Keratinocyte (primary cell): ENCODE data around the gene ROR2. TPM values are rescaled to one million over a fixed set of nuclear protein-coding genes. Genes with fewer than 3 reads are reported as not detected.

Source experiments
- DNase-seq: peaks from one replicate; pipeline ENCODE4 v3.0.0-alpha.2; 2011; ENCODE audit warnings: low read depth, missing footprints, low spot score
- FAIRE-seq: peaks from 2 replicates; lab custom pipeline; 2011; peaks lifted over from hg19 to GRCh38; lab: Jason Lieb, UNC
- H2AFZ ChIP-seq: 2 replicates; pipeline ENCODE4 v1.6.0; 2012; ENCODE audit warnings: low read length, control low read depth, inconsistent platforms; ENCODE audit not compliant: control insufficient read depth
- H3K27ac ChIP-seq: 2 replicates; pipeline ENCODE4 v1.5.1; 2011; ENCODE audit warnings: low read length; ENCODE audit not compliant: control insufficient read depth, insufficient read depth
- H3K27me3 ChIP-seq: 3 replicates; pipeline ENCODE4 v1.6.0; 2011; ENCODE audit warnings: low read length; ENCODE audit not compliant: control insufficient read depth, insufficient read depth; ENCODE audit errors: extremely low read depth
- H3K36me3 ChIP-seq, 2 experiments: 2 replicates in 1 of 2; 3 replicates in 1 of 2; pipeline ENCODE4 v1.5.1; 2011; ENCODE audit warnings: low read length in 2 of 2, mild to moderate bottlenecking in 1 of 2; ENCODE audit not compliant: control insufficient read depth in 2 of 2, insufficient read depth in 2 of 2; ENCODE audit errors: extremely low read depth in 1 of 2
- H3K4me1 ChIP-seq: 3 replicates; pipeline ENCODE4 v1.5.1; 2011; ENCODE audit warnings: low read length; ENCODE audit not compliant: control insufficient read depth, insufficient read depth; ENCODE audit errors: extremely low read depth
- H3K4me2 ChIP-seq: 3 replicates; pipeline ENCODE4 v1.6.0; 2011; ENCODE audit warnings: low read depth, low read length; ENCODE audit not compliant: control insufficient read depth, insufficient read depth; ENCODE audit errors: extremely low read depth
- H3K4me3 ChIP-seq, 3 experiments: fragments of 200-600 bp in 1 of 3; sonication (generic) in 1 of 3; 2 replicates in 2 of 3; 3 replicates in 1 of 3; pipeline ENCODE4 v1.5.1; 2011 to 2016; ENCODE audit warnings: low read length in 3 of 3, mild to moderate bottlenecking in 3 of 3, control low read depth in 2 of 3, inconsistent platforms in 1 of 3, low read depth in 1 of 3, mixed read lengths in 1 of 3, mixed run types in 1 of 3, moderate library complexity in 1 of 3; ENCODE audit not compliant: control insufficient read depth in 2 of 3, insufficient read depth in 2 of 3; ENCODE audit errors: extremely low read depth in 1 of 3
- H3K79me2 ChIP-seq: 2 replicates; pipeline ENCODE4 v1.6.0; 2012; ENCODE audit warnings: low read length; ENCODE audit not compliant: control insufficient read depth, insufficient read depth
- H3K9ac ChIP-seq: 3 replicates; pipeline ENCODE4 v1.6.0; 2011; ENCODE audit warnings: low read length; ENCODE audit not compliant: control insufficient read depth, insufficient read depth; ENCODE audit errors: extremely low read depth
- H3K9me1 ChIP-seq: 3 replicates; pipeline ENCODE4 v1.6.0; 2011; ENCODE audit warnings: low read length; ENCODE audit not compliant: control insufficient read depth, insufficient read depth; ENCODE audit errors: extremely low read depth
- H3K9me3 ChIP-seq: 2 replicates; pipeline ENCODE4 v1.5.1; 2012; ENCODE audit warnings: low read depth, low read length; ENCODE audit not compliant: control insufficient read depth
- H4K20me1 ChIP-seq: 3 replicates; pipeline ENCODE4 v1.6.0; 2011; ENCODE audit warnings: low read length; ENCODE audit not compliant: control insufficient read depth, insufficient read depth; ENCODE audit errors: extremely low read depth
- CTCF ChIP-seq, 3 experiments: IDR thresholded peaks in 1 of 3; conservative IDR thresholded peaks in 1 of 3; optimal IDR thresholded peaks in 1 of 3; 2 replicates in 2 of 3; 3 replicates in 1 of 3; pipeline versions ENCODE3 to v1.5.1; 2011; ENCODE audit warnings: low read length in 3 of 3, mild to moderate bottlenecking in 3 of 3, moderate library complexity in 2 of 3, control low read depth in 1 of 3, inconsistent platforms in 1 of 3; ENCODE audit not compliant: insufficient read depth in 2 of 3; ENCODE audit errors: extremely low read depth in 1 of 3
- EZH2 ChIP-seq: IDR thresholded peaks from one replicate; pipeline ENCODE4 v1.6.1; 2012; ENCODE audit warnings: inconsistent platforms, mild to moderate bottlenecking, low read length, moderate library complexity
- dilution Hi-C: fragments of 300-500 bp; cut with MboI; formaldehyde crosslinking; loops from one replicate; pipeline ENCODE4 v1.7.0; 2020; ENCODE audit warnings: low sequenced_read_pairs; ENCODE audit not compliant: extremely low pct_ligation_motif_present
- polyA plus RNA-seq, 5 experiments: library from polyadenylated mRNA; depleted of rRNA in 3 of 5; stranded (reverse) in 3 of 5; stranded (forward) in 1 of 5; unstranded in 1 of 5; fragments of >200 nt; gene quantifications; 1 replicate in 1 of 5; 2 replicates in 3 of 5; 3 replicates in 1 of 5; pipeline versions ENCODE4 v1.2.1 to v1.2.3, GENCODE V29; 2011 to 2012; ENCODE audit warnings: missing spikeins in 2 of 5, low read depth in 1 of 5, low replicate concordance in 1 of 5

The ROR2 gene
- polyA plus RNA-seq, 1 donor (not counting 4 experiments of a cell fraction or from before 2014, with no cell fraction given), result 0.22 TPM

DNA sequence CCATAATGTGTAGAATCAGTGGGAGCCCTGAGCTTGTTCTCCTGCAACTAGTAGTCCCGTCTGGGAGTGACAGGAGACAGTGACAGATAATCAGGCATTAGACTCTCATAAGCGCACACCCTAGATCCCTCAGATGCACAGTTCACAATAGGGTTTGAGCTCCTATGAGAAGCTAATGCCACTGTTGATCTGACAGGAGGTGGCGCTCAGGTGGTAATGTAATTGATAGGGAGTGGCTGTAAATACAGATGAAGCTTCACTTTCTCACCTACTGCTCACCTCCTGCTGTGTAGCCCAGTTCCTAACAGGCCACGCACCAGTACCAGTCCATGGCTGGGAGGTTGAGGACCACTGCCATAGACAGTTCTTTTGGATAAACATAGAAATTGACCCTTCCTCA lies 188.7 kb downstream of the ROR2 start:
- Histone ChIP-seq H3K4me3 (no peak overlapping the region), H2AFZ (no peak overlapping the region), H3K9me3 (no peaks in the 10 kb centered on the region), H3K27me3 (no peaks in the 10 kb centered on the region), H3K4me2 (no peak overlapping the region), H3K9ac (no peak overlapping the region), H3K4me1 (no peaks in the 10 kb centered on the region), H3K36me3 (no peaks in the 10 kb centered on the region), H4K20me1 (no peaks in the 10 kb centered on the region), H3K9me1 (no peaks in the 10 kb centered on the region), H3K27ac (no peak overlapping the region), H3K79me2 (no peaks in the 10 kb centered on the region)
- DNase-seq (no peak), FAIRE-seq (peak; percentile 68)
- dilution Hi-C loops, result no loop called here
- TF ChIP-seq CTCF (optimal IDR thresholded peaks at IDR 0.05 in 1 of 3, IDR thresholded peaks at IDR 0.05 in 1 of 3, conservative IDR thresholded peaks at IDR 0.05 in 1 of 3; ENCODE audit: extremely low read depth in 1 of 3, insufficient read depth in 2 of 3, low read length in 3 of 3), result peak; percentile 9 to 36 (median 32)
- TF ChIP-seq EZH2, result no peak

GRCh38 chr9:91760906-91761305 lies 189.1 kb downstream of the ROR2 start:
- Histone ChIP-seq H3K9me1 (no peaks in the 10 kb centered on the region), H3K79me2 (no peaks in the 10 kb centered on the region), H3K4me2 (no peak overlapping the region), H3K27me3 (no peaks in the 10 kb centered on the region), H3K9me3 (no peaks in the 10 kb centered on the region), H3K4me1 (no peaks in the 10 kb centered on the region), H4K20me1 (no peaks in the 10 kb centered on the region), H3K36me3 (no peaks in the 10 kb centered on the region), H2AFZ (no peak overlapping the region), H3K4me3 (no peak overlapping the region), H3K9ac (no peak overlapping the region), H3K27ac (no peak overlapping the region)
- FAIRE-seq (no peak), DNase-seq (no peak)
- TF ChIP-seq CTCF (optimal IDR thresholded peaks at IDR 0.05 in 1 of 3, IDR thresholded peaks at IDR 0.05 in 1 of 3, conservative IDR thresholded peaks at IDR 0.05 in 1 of 3; ENCODE audit: extremely low read depth in 1 of 3, insufficient read depth in 2 of 3, low read length in 3 of 3) (no peak), EZH2 (no peak)
- dilution Hi-C loops, result no loop called here
